Stimulated activated CD4-positive, alpha-beta T cell treated with anti-CD3 and anti-CD28 coated beads, TNF-alpha, amount 100 ng/mL, for 48 hours (primary cell): Measurements from ENCODE around the gene DECR2.
A peak's percentile ranks its signal among the peaks of the same experiment; 100 is the strongest.
"Not testable (repeated sequence)": the region's sequence is repeated elsewhere in the genome, so short reads cannot be mapped to it uniquely, and the experiment has no call there.

ENCODE experiments used
- DNase-seq, 3 donors: peaks; one replicate each; pipeline ENCODE4 v3.0.0-alpha.2; 2020; ENCODE audit warnings: low read depth in 3 of 3

DECR2 gene

GRCh38 chr16:400061-400591 lies 1.6 kb upstream of the DECR2 start:
- no peak for DNase-seq

- no peak for DNase-seq
Observed at GRCh38 chr16:404971-405486, 3.3 kb downstream of the DECR2 start.

- DNase-seq: no peak
Observed at GRCh38 chr16:405548-406506, 4.1 kb downstream of the DECR2 start.

- DNase-seq: no peak
Observed at GRCh38 chr16:407253-407652, 5.6 kb downstream of the DECR2 start.

GRCh38 chr16:410516-411178 lies 9.0 kb downstream of the DECR2 start:
- no peak for DNase-seq

GRCh38 chr16:411576-412265 lies 10.0 kb downstream of the DECR2 start:
- no peak for DNase-seq

GRCh38 chr16:414395-415169 lies 12.9 kb downstream of the DECR2 start:
- no peak for DNase-seq

- DNase-seq: not testable (repeated sequence)
Observed at GRCh38 chr16:415170-415498, 13.4 kb downstream of the DECR2 start.

- DNase-seq: not testable (repeated sequence)
Observed at GRCh38 chr16:422179-422578, 20.5 kb downstream of the DECR2 start.

GRCh38 chr16:424033-424622 lies 22.4 kb downstream of the DECR2 start:
- DNase-seq: no peak

GRCh38 chr16:424623-425081 lies 23.0 kb downstream of the DECR2 start:
- DNase-seq: no peak

GRCh38 chr16:425082-425718 lies 23.5 kb downstream of the DECR2 start, which contains the start of gene RAB11FIP3:
Gene RAB11FIP3, plus strand, starts transcription at chr16:425649. Its CDS starts 358 bp downstream, at chr16:426007.
- peak; percentile 72 to 83 (median 74) for DNase-seq

- no peak for DNase-seq
Observed at GRCh38 chr16:425740-426114, 24.0 kb downstream of the DECR2 start.

- peak in 1 of 3 donors; percentile 11 for DNase-seq
Observed at GRCh38 chr16:426115-426905, 24.6 kb downstream of the DECR2 start.

- no peak for DNase-seq
Observed at GRCh38 chr16:426906-427249, 25.2 kb downstream of the DECR2 start.

GRCh38 chr16:427250-427649 lies 25.6 kb downstream of the DECR2 start:
- no peak for DNase-seq

- no peak for DNase-seq
Observed at GRCh38 chr16:430904-431303, 29.2 kb downstream of the DECR2 start.

- DNase-seq: no peak
Observed at GRCh38 chr16:440627-441026, 38.9 kb downstream of the DECR2 start.

GRCh38 chr16:441447-441846 lies 39.8 kb downstream of the DECR2 start:
- no peak for DNase-seq
